Thymus (tissue), 11 donors: ENCODE results near the gene TIGD3. TPM values are rescaled to one million over a fixed set of nuclear protein-coding genes. Genes with fewer than 3 reads are reported as not detected.
A peak's percentile ranks its signal among the peaks of the same experiment; 100 is the strongest.

Experiments
- DNase-seq, 9 donors: peaks; one replicate each; pipeline ENCODE4 v3.0.0-alpha.2; 2013; ENCODE audit warnings: low spot score in 9 of 9, low read depth in 6 of 9, missing footprints in 1 of 9
- H3K27ac ChIP-seq, 2 donors: one replicate each; pipeline ENCODE4 v1.5.1; 2013; ENCODE audit warnings: control low read depth in 1 of 2, low read depth in 1 of 2, low read length in 1 of 2, mild to moderate bottlenecking in 1 of 2, moderate library complexity in 1 of 2
- H3K27me3 ChIP-seq, 2 donors: one replicate each; pipeline ENCODE4 v1.5.1; 2013; ENCODE audit warnings: low read length in 1 of 2; ENCODE audit not compliant: control insufficient read depth in 2 of 2, insufficient read depth in 1 of 2
- H3K36me3 ChIP-seq, 2 donors: one replicate each; pipeline ENCODE4 v1.5.1; 2013; ENCODE audit warnings: low read length in 1 of 2, mild to moderate bottlenecking in 1 of 2, moderate library complexity in 1 of 2; ENCODE audit not compliant: control insufficient read depth in 2 of 2, insufficient read depth in 2 of 2
- H3K4me1 ChIP-seq, 2 donors: one replicate each; pipeline ENCODE4 v1.5.1; 2013; ENCODE audit warnings: low read length in 2 of 2; ENCODE audit not compliant: control insufficient read depth in 2 of 2, insufficient read depth in 2 of 2
- H3K4me3 ChIP-seq, 2 donors: one replicate each; pipeline ENCODE4 v1.5.1; 2013; ENCODE audit warnings: low read length in 2 of 2, control low read depth in 1 of 2, mild to moderate bottlenecking in 1 of 2
- H3K9me3 ChIP-seq, 2 donors: one replicate each; pipeline ENCODE4 v1.5.1; 2013; ENCODE audit warnings: low read length in 1 of 2, mild to moderate bottlenecking in 1 of 2; ENCODE audit not compliant: control insufficient read depth in 2 of 2, insufficient read depth in 1 of 2
- WGBS: extraction: QIAGEN DNeasy Blood & Tissue Kit; methylation state at CpG from one replicate; pipeline ENCODE4 v1.1.7; 2013; 5-methylcytosine and 5-hydroxymethylcytosine counted together
- polyA plus RNA-seq: library from polyadenylated mRNA; stranded (reverse); fragments of 200-250 nt; gene quantifications from one replicate; pipeline ENCODE4 v1.2.3, GENCODE V29; 2013
- total RNA-seq: library from RNA; stranded (reverse); fragments of 120-200 nt; gene quantifications from one replicate; pipeline ENCODE4 v1.2.4, GENCODE V29; 2013
- donor health status: healthy.

TIGD3 gene
- total and polyA plus RNA-seq, 2 donors = 1.0 to 1.9 TPM

- Histone ChIP-seq H3K27me3 (peaks cover 10 to 38% of the 10 kb centered on the region in 2 donors), H3K36me3 (no peaks in the 10 kb centered on the region), H3K4me3 (no peak overlapping the region), H3K9me3 (peaks cover 0 to 12% of the 10 kb centered on the region in 2 donors), H3K27ac (no peak overlapping the region), H3K4me1 (peaks cover 8 to 28% of the 10 kb centered on the region in 2 donors)
- DNase-seq = no peak
- WGBS = 95% methylated on average over 5 of the region's 5 CpGs
Measured at GRCh38 chr11:65311170-65311678, 43.3 kb upstream of the TIGD3 start.

GRCh38 chr11:65314501-65315203 is 39.9 kb upstream of the TIGD3 start, which contains the start of gene CDC42EP2:
Gene CDC42EP2, plus strand, starts transcription at chr11:65314866. Its CDS starts 6,033 bp downstream, at chr11:65320899.
- Histone ChIP-seq H3K27ac (peak within 1 kb of the TSS; percentile 19 to 46), H3K4me3 (peak within 1 kb of the TSS; percentile 64 to 81), H3K27me3 (peaks cover 10 to 50% of the 10 kb centered on the region in 2 donors), H3K4me1 (peaks cover 8 to 28% of the 10 kb centered on the region in 2 donors), H3K9me3 (peaks cover 0 to 12% of the 10 kb centered on the region in 2 donors), H3K36me3 (no peaks in the 10 kb centered on the region)
- DNase-seq = peak in 7 of 9 donors; percentile 43 to 77 (median 55)
- 1% methylated on average over 74 of the region's 74 CpGs for WGBS

GRCh38 chr11:65315204-65315865 is 39.2 kb upstream of the TIGD3 start:
- peak in 8 of 9 donors; percentile 52 to 87 (median 76) for DNase-seq
- under 1% methylated on average over 59 of the region's 59 CpGs for WGBS
- Histone ChIP-seq H3K27me3 (peaks cover 10 to 50% of the 10 kb centered on the region in 2 donors), H3K36me3 (no peaks in the 10 kb centered on the region), H3K9me3 (peaks cover 0 to 8% of the 10 kb centered on the region in 2 donors), H3K27ac (peak overlapping the region; percentile 2 to 19), H3K4me3 (peak overlapping the region; percentile 64 to 81), H3K4me1 (peaks cover 8 to 25% of the 10 kb centered on the region in 2 donors)

GRCh38 chr11:65315866-65316226 is 38.7 kb upstream of the TIGD3 start:
- Histone ChIP-seq H3K9me3 (peaks cover 0 to 8% of the 10 kb centered on the region in 2 donors), H3K27ac (no peak overlapping the region), H3K4me1 (peaks cover 8 to 25% of the 10 kb centered on the region in 2 donors), H3K27me3 (peaks cover 10 to 50% of the 10 kb centered on the region in 2 donors), H3K36me3 (no peaks in the 10 kb centered on the region), H3K4me3 (no peak overlapping the region)
- WGBS = 33% methylated on average over 8 of the region's 8 CpGs
- DNase-seq = no peak

- peaks cover 0 to 8% of the 10 kb centered on the region in 2 donors for H3K9me3 ChIP-seq
- H3K4me3 ChIP-seq = no peak overlapping the region
- DNase-seq = no peak
- WGBS = 83% methylated on average over 20 of the region's 20 CpGs
- H3K27me3 ChIP-seq = peaks cover 10 to 48% of the 10 kb centered on the region in 2 donors
- H3K4me1 ChIP-seq = peaks cover 8 to 25% of the 10 kb centered on the region in 2 donors
- no peak overlapping the region for H3K27ac ChIP-seq
- no peaks in the 10 kb centered on the region for H3K36me3 ChIP-seq
Measured at GRCh38 chr11:65316227-65317024, 38.1 kb upstream of the TIGD3 start.

- Histone ChIP-seq H3K4me3 (no peak overlapping the region), H3K36me3 (no peaks in the 10 kb centered on the region), H3K27me3 (peaks cover 10 to 46% of the 10 kb centered on the region in 2 donors), H3K27ac (no peak overlapping the region), H3K4me1 (peaks cover 8 to 27% of the 10 kb centered on the region in 2 donors), H3K9me3 (peaks cover 0 to 8% of the 10 kb centered on the region in 2 donors)
- DNase-seq = no peak
- 90% methylated on average over 13 of the region's 13 CpGs for WGBS
Measured at GRCh38 chr11:65317025-65317786, 37.3 kb upstream of the TIGD3 start.

- DNase-seq = no peak
- Histone ChIP-seq H3K36me3 (no peaks in the 10 kb centered on the region), H3K4me1 (peaks cover 0 to 16% of the 10 kb centered on the region in 2 donors), H3K4me3 (no peak overlapping the region), H3K9me3 (peaks cover 0 to under 1% of the 10 kb centered on the region in 2 donors), H3K27ac (no peak overlapping the region), H3K27me3 (peaks cover 0 to 21% of the 10 kb centered on the region in 2 donors)
- WGBS = 94% methylated on average over 22 of the region's 22 CpGs
Measured at GRCh38 chr11:65320386-65321075, 34.0 kb upstream of the TIGD3 start.

- no peak overlapping the region for H3K27ac ChIP-seq
- no peak overlapping the region for H3K4me3 ChIP-seq
- no peaks in the 10 kb centered on the region for H3K9me3 ChIP-seq
- H3K36me3 ChIP-seq = no peaks in the 10 kb centered on the region
- 97% methylated on average over 15 of the region's 15 CpGs for WGBS
- H3K27me3 ChIP-seq = peaks cover 0 to 16% of the 10 kb centered on the region in 2 donors
- no peak for DNase-seq
- peaks cover 0 to 11% of the 10 kb centered on the region in 2 donors for H3K4me1 ChIP-seq
Measured at GRCh38 chr11:65321076-65321475, 33.5 kb upstream of the TIGD3 start.
